ENCODE results near the gene FHL5.
"Not testable (repeated sequence)": the region's sequence is repeated elsewhere in the genome, so short reads cannot be mapped to it uniquely, and the experiment has no call there.

Gene FHL5

GRCh38 chr6:96562886-96563285, at the start of gene FHL5:
TSS of gene FHL5 (plus strand) at chr6:96563128. CDS start at chr6:96603614, 40,486 bp downstream.
- DNase-seq (ENCODE audit: low read depth): no peak

- no peak for DNase-seq (ENCODE audit: low read depth)
Observed at GRCh38 chr6:96520171-96521115, 42.5 kb upstream of the FHL5 start.

GRCh38 chr6:96521306-96521643, 41.7 kb upstream of the FHL5 start:
- DNase-seq (ENCODE audit: low read depth): no peak

GRCh38 chr6:96521644-96522464, 41.1 kb upstream of the FHL5 start, which contains the start of gene UFL1:
TSS of gene UFL1 (plus strand) at chr6:96521806. CDS start at chr6:96521874, 68 bp downstream.
- peak; percentile 91 for DNase-seq (ENCODE audit: low read depth)

GRCh38 chr6:96522465-96523009, 40.4 kb upstream of the FHL5 start:
- DNase-seq (ENCODE audit: low read depth): peak; percentile 11

- no peak for DNase-seq (ENCODE audit: low read depth)
Observed at GRCh38 chr6:96528193-96528592, 34.7 kb upstream of the FHL5 start.

GRCh38 chr6:96532399-96532798, 30.5 kb upstream of the FHL5 start:
- no peak for DNase-seq (ENCODE audit: low read depth)

- DNase-seq (ENCODE audit: low read depth): no peak
Observed at GRCh38 chr6:96537726-96538125, 25.2 kb upstream of the FHL5 start.

- no peak for DNase-seq (ENCODE audit: low read depth)
Observed at GRCh38 chr6:96542702-96543101, 20.2 kb upstream of the FHL5 start.

GRCh38 chr6:96545882-96546281, 17.0 kb upstream of the FHL5 start:
- DNase-seq (ENCODE audit: low read depth): no peak

- no peak for DNase-seq (ENCODE audit: low read depth)
Observed at GRCh38 chr6:96547654-96548053, 15.3 kb upstream of the FHL5 start.

- no peak for DNase-seq (ENCODE audit: low read depth)
Observed at GRCh38 chr6:96554558-96554957, 8.4 kb upstream of the FHL5 start.

GRCh38 chr6:96559740-96560139, 3.2 kb upstream of the FHL5 start:
- not testable (repeated sequence) for DNase-seq (ENCODE audit: low read depth)

- no peak for DNase-seq (ENCODE audit: low read depth)
Observed at GRCh38 chr6:96563853-96564252, 925 bp downstream of the FHL5 start.

- no peak for DNase-seq (ENCODE audit: low read depth)
Observed at GRCh38 chr6:96570053-96570452, 7.1 kb downstream of the FHL5 start.

GRCh38 chr6:96571551-96571950, 8.6 kb downstream of the FHL5 start:
- no peak for DNase-seq (ENCODE audit: low read depth)

- DNase-seq (ENCODE audit: low read depth): no peak
Observed at GRCh38 chr6:96575359-96575758, 12.4 kb downstream of the FHL5 start.

- DNase-seq (ENCODE audit: low read depth): no peak
Observed at GRCh38 chr6:96576221-96576620, 13.3 kb downstream of the FHL5 start.

- DNase-seq (ENCODE audit: low read depth): no peak
Observed at GRCh38 chr6:96582021-96582420, 19.1 kb downstream of the FHL5 start.

GRCh38 chr6:96582436-96582835, 19.5 kb downstream of the FHL5 start:
- no peak for DNase-seq (ENCODE audit: low read depth)

- no peak for DNase-seq (ENCODE audit: low read depth)
Observed at GRCh38 chr6:96604420-96604819, 41.5 kb downstream of the FHL5 start.

- no peak for DNase-seq (ENCODE audit: low read depth)
Observed at GRCh38 chr6:96608074-96608473, 45.1 kb downstream of the FHL5 start.

GRCh38 chr6:96610019-96610418, 47.1 kb downstream of the FHL5 start:
- no peak for DNase-seq (ENCODE audit: low read depth)
